GM12875 (cell line): ENCODE measurements around the gene MEF2C.

Experiments used
- H3K4me3 ChIP-seq: one replicate; pipeline ENCODE4 v1.5.1; 2011; ENCODE audit warnings: low read depth, low read length, control low read depth
- TF ChIP-seq, protein P1 (sequence below): IDR thresholded peaks from 2 replicates; pipeline ENCODE4 v1.5.1; 2011; ENCODE audit warnings: low read depth, mild to moderate bottlenecking, control low read depth, inconsistent platforms, low read length, moderate library complexity, borderline replicate concordance; ENCODE audit not compliant: insufficient read depth

The MEF2C gene

DNA sequence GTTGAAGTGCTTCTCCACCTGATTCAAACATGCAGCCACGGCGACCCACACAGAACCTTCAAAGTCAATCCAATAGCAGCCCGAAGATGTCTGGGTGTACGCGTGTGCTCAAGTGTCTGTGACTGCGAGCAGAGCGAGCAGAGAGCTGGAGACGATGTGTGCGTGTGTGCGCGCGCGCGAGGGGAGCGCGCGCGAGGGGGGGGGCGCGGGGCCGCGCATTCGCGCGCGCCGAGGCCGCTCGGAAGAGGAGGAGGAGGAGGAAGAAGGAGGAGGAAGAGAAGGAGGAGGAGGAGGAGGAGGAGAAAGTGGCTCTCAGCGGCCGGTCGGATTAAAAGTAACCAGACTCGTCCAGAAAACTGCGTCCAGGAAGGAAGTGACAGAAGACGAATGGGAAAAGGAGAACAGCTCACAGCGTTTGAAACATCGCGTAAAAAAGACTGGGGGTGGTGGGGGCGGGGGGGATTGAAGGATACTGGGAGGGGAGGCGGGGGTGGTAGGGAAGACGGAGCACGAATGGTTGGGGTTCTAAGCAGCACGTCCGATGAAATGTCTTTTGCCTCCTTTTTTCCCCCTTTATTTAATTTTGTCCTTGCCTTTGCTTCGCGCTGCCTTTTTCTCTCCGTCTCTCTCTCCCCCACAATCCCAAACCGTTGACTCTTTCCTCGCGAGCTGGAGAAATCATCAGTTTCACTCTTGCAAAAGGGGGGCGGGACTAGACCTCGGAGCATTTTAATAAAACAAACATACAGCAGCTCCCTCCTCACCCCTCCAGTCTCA lies at the start of gene MEF2C:
TSS of gene MEF2C (minus strand) at position 126 of the 777 bp plus-strand sequence. CDS start 59,396 bp downstream, outside the sequence.
- peak within 1 kb of the TSS; percentile 58 for H3K4me3 ChIP-seq
- TF ChIP-seq, protein P1, sequence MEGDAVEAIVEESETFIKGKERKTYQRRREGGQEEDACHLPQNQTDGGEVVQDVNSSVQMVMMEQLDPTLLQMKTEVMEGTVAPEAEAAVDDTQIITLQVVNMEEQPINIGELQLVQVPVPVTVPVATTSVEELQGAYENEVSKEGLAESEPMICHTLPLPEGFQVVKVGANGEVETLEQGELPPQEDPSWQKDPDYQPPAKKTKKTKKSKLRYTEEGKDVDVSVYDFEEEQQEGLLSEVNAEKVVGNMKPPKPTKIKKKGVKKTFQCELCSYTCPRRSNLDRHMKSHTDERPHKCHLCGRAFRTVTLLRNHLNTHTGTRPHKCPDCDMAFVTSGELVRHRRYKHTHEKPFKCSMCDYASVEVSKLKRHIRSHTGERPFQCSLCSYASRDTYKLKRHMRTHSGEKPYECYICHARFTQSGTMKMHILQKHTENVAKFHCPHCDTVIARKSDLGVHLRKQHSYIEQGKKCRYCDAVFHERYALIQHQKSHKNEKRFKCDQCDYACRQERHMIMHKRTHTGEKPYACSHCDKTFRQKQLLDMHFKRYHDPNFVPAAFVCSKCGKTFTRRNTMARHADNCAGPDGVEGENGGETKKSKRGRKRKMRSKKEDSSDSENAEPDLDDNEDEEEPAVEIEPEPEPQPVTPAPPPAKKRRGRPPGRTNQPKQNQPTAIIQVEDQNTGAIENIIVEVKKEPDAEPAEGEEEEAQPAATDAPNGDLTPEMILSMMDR = no peak

DNA sequence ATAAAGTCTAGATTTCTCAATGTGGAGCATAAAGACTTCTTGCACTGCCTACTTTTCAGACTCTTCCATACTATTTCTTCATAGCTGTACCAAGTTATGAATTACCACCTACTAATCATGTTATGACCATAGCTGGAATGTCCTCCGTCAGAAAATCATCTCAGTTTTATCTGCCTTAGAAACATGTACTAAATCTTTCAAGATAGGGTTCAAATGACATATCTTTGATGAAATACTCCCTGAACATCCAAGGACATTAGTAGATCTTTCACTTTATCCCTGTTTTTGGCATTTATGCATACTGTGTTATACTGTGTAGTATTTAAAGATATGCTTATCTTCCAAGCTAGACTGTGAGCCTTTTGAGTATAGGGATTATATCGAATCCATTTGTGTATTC lies 49.6 kb upstream of the MEF2C start:
- H3K4me3 ChIP-seq = no peak overlapping the region
- TF ChIP-seq, protein P1 = no peak

DNA sequence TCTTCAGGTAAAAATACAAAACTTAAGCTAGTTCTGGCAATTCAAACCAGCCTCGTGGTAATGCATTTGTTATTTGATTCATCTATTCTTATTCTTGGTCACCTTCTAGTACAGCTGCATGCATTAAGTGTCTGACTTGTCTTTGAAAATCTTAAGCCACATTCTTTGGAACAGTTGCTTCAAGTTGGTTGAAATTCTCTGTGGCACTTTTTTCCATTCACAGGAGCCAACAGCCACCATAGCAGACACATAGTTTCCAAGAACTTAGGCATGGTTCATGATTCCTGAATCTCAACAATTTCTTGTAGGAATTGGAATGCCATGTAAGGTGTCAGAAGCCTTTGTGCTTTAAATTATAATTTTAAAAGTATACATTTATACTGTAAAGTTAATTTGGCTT lies 47.4 kb upstream of the MEF2C start:
- H3K4me3 ChIP-seq = no peak overlapping the region
- TF ChIP-seq, protein P1 = no peak

DNA sequence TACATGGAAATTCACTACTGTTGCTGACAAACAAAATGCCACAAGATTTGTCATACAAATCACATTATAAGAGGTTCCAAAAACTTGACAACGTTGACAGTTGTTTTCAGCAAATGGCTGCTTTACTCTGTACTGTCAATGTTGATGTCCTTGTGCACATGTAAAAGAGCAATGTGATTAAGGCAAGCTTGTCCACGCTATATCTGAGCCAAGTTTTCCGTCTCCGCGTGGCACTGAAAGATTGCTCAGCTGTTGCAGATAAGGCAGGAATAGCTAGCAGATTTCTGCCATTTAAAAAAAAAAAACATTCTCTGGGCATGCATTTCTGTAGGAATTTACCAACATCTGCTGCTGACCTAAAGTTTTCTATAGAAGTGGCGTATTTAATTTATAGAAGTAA lies 46.4 kb upstream of the MEF2C start:
- TF ChIP-seq, protein P1 = no peak
- no peak overlapping the region for H3K4me3 ChIP-seq

DNA sequence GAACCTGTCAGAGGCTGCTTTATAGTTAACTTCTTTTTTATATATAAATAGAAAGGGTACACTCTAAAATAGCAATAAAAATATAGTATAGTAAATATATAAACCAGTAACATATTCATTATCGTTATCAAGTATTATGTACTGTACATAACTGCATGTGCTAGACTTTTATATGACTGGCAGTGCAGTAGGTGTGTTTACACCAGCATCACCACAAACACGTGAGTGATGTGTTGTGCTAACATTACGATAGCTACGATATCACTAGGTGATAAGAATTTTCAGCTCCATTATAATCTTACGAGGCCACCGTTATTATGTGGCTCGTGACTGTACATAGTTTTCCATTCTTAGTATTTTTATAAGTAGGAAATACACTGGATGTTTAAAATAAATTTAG lies 43.8 kb upstream of the MEF2C start:
- H3K4me3 ChIP-seq = no peak overlapping the region
- TF ChIP-seq, protein P1 = no peak

DNA sequence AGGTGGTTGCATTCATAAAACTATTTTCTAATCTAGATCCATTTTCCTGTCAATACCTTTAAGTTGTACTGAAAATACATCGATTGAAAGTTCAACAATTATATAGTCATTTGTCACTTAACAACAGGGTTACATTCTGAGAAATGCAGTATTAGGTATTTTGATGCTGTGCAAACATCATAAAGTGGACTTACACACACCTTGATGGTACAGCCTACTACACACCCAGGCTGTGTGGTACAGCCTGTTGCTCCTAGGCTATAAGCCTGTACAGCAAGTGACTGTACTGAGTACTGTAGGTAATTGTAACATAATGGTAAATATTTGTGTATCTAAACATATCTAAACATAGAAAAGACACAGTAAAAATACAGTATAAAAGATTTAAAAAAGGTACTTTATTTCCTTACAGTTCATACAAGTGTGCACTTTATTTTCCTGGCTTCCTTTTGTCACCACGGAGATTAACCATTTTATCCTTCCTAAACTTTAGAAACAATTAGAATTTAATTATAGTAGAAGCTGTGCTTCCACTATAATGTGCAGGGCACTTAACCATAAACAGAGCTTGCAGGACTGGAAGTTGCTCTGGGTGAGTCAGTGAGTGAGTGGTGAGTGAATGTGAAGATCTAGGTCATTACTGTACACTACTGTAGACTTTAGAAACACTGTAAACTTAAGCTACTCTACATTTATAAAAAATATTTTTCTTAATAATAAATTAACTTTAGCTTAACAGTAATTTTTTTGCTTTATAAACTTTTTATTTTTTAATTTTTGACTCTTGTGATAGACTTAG lies 42.9 kb upstream of the MEF2C start:
- H3K4me3 ChIP-seq = no peak overlapping the region
- TF ChIP-seq, protein P1 = no peak

DNA sequence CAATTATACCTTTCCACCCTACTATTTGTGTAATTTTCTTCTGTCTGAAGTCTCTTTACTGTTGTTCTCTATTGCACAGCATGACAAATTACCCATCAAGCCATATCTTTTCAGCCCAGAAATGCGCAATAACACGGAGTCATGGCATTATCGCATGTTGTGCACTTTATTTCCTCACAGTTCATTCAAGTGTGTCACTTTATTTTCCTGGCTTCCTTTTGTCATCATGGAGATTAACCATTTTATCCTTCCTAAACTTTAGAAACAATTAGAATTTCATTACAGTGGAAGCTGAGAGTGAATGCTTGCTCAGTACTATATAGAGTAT lies 41.3 kb upstream of the MEF2C start:
- H3K4me3 ChIP-seq = no peak overlapping the region
- TF ChIP-seq, protein P1 = no peak
